K562 (cell line): ENCODE results near the gene SLC1A5. TPM values are rescaled to one million over a fixed set of nuclear protein-coding genes. Genes with fewer than 3 reads are reported as not detected.

Source experiments
- CBX5 ChIP-seq: IDR thresholded peaks from 2 replicates; pipeline ENCODE4 v1.6.1; 2014; ENCODE audit warnings: low read depth, borderline replicate concordance
- EZH2 ChIP-seq: IDR thresholded peaks from 2 replicates; pipeline ENCODE4 v1.6.1; 2012; ENCODE audit warnings: low read depth, mild to moderate bottlenecking, inconsistent platforms, low read length, borderline replicate concordance
- FOXM1 ChIP-seq, 2 experiments: fragments of 450-650 bp in 1 of 2; sonication (generic) in 1 of 2; formaldehyde crosslinking in 1 of 2; IDR thresholded peaks; 2 replicates each; pipeline versions ENCODE4 v1.6.1 to v1.9.0; 2017 to 2022; ENCODE audit warnings: low read depth in 2 of 2, mild to moderate bottlenecking in 2 of 2, missing genetic modification reagents in 1 of 2, moderate library complexity in 1 of 2
- MBD2 ChIP-seq: sonication (generic); IDR thresholded peaks from 2 replicates; pipeline ENCODE4 v1.6.1; 2016; ENCODE audit warnings: low read depth, borderline replicate concordance
- MEF2D ChIP-seq: conservative IDR thresholded peaks from 2 replicates; pipeline ENCODE4 v1.6.1; 2016; ENCODE audit warnings: low read depth, missing genetic modification characterization, missing compliant biosample characterization
- MYBL2 ChIP-seq, 2 experiments: fragments of 450-650 bp in 1 of 2; sonication (generic) in 1 of 2; formaldehyde crosslinking in 1 of 2; IDR thresholded peaks; 2 replicates each; pipeline versions ENCODE4 v1.6.1 to v1.8.1; 2017 to 2022; ENCODE audit warnings: borderline replicate concordance in 1 of 2, inconsistent platforms in 1 of 2, low read depth in 1 of 2, mild to moderate bottlenecking in 1 of 2, missing genetic modification reagents in 1 of 2, moderate library complexity in 1 of 2
- RBM25 ChIP-seq: fragments of 200-400 bp; formaldehyde crosslinking; IDR thresholded peaks from 2 replicates; pipeline ENCODE4 v1.6.1; 2018; ENCODE audit warnings: low read length, low read depth, moderate library complexity; ENCODE audit not compliant: severe bottlenecking
- SRSF7 ChIP-seq: fragments of 200-400 bp; formaldehyde crosslinking; optimal IDR thresholded peaks from 2 replicates; pipeline ENCODE3; 2017; ENCODE audit warnings: mild to moderate bottlenecking, low read depth, low read length
- ZBTB5 ChIP-seq: fragments of 450-650 bp; IDR thresholded peaks from 2 replicates; pipeline ENCODE4 v1.6.1; 2017; ENCODE audit warnings: antibody characterized with exemption
- ZFP91 ChIP-seq: sonication (generic); formaldehyde crosslinking; IDR thresholded peaks from 2 replicates; pipeline ENCODE4 v1.8.0; 2022; ENCODE audit warnings: mild to moderate bottlenecking, missing genetic modification reagents
- ZNF354B ChIP-seq: fragments of 250-450 bp; sonication (Bioruptor Pico); IDR thresholded peaks from 2 replicates; pipeline ENCODE4 v1.4.0; 2020
- ZNF384 ChIP-seq: IDR thresholded peaks from 2 replicates; pipeline ENCODE4 v1.6.1; 2012; ENCODE audit warnings: low read depth, low read length, improper control_type of control experiment
- ZNF395 ChIP-seq: fragments of 200-800 bp; sonication (Bioruptor generic); IDR thresholded peaks from 2 replicates; pipeline ENCODE4 v1.6.1; 2017; ENCODE audit warnings: missing genetic modification characterization, missing compliant biosample characterization
- polyA plus RNA-seq, 8 experiments: library from polyadenylated mRNA; depleted of rRNA in 4 of 8; stranded (reverse) in 5 of 8; unstranded in 3 of 8; fragments of >200 nt; fragmentation: Nextera tagmentation in 2 of 8; fragmentation: Illumina TruSeq in 1 of 8; extraction: Ambion mirVana in 2 of 8; extraction: Trizol in 1 of 8; gene quantifications; 2 replicates each; pipeline versions ENCODE4 v1.2.1 to v1.2.3, GENCODE V29; 2011 to 2014; ENCODE audit warnings: inconsistent platforms in 1 of 8, missing spikeins in 1 of 8
- total RNA-seq, 7 experiments: library from RNA; depleted of rRNA in 6 of 7; stranded (reverse); fragments of >200 nt in 6 of 7; fragmentation: Illumina TruSeq in 2 of 7; extraction: Trizol in 2 of 7; gene quantifications; 2 replicates each; pipeline versions ENCODE4 v1.2.1 to v1.2.3, GENCODE V29; 2011 to 2021; ENCODE audit warnings: low replicate concordance in 1 of 7
- TF ChIP-seq, protein P1 (sequence below): fragments of 450-650 bp; formaldehyde crosslinking; IDR thresholded peaks from 2 replicates; pipeline ENCODE4 v1.4.0; 2022; ENCODE audit warnings: missing genetic modification characterization
- TF ChIP-seq, protein P2 (sequence below), 3 experiments: fragments of 200-800 bp in 1 of 3; fragments of 250-450 bp in 1 of 3; fragments of 450-650 bp in 1 of 3; sonication (Bioruptor Pico) in 1 of 3; sonication (Bioruptor generic) in 1 of 3; formaldehyde crosslinking in 1 of 3; IDR thresholded peaks; 2 replicates each; pipeline versions ENCODE4 v1.6.1 to v1.8.0; 2016 to 2022; ENCODE audit warnings: mild to moderate bottlenecking in 2 of 3, missing genetic modification characterization in 2 of 3, missing compliant biosample characterization in 1 of 3, moderate library complexity in 1 of 3

SLC1A5 gene
- total and polyA plus RNA-seq, 9 of the 15 experiments (the other 6 are each of a cell fraction or from before 2014, with no cell fraction given): 31.2 to 417 (median 134) TPM

DNA sequence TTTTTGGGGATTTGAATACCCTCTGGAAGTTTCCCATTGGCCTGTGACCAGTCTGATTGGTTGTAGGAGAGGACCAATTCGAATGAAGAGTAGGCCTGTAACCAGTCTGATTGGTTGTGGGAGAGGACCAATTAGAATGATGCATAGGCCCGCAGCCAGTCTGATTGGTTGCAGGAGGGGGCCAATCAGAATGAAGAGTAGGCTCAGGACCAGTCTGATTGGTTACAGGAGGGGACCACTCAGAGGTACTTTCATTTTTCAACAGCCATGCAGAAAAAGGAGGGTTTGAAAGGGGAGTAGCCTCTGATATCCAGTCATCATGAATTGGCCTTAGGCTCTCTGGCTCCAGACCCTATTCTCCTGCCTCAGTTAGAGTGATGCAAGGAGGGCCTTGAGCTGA lies 30.4 kb upstream of the SLC1A5 start (continued):
- TF ChIP-seq, protein P1, sequence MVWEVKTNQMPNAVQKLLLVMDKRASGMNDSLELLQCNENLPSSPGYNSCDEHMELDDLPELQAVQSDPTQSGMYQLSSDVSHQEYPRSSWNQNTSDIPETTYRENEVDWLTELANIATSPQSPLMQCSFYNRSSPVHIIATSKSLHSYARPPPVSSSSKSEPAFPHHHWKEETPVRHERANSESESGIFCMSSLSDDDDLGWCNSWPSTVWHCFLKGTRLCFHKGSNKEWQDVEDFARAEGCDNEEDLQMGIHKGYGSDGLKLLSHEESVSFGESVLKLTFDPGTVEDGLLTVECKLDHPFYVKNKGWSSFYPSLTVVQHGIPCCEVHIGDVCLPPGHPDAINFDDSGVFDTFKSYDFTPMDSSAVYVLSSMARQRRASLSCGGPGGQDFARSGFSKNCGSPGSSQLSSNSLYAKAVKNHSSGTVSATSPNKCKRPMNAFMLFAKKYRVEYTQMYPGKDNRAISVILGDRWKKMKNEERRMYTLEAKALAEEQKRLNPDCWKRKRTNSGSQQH (CRISPR knock-in tag): no peak
- peak; percentile 20; the same call in 1 of the 2 replicates for TF ChIP-seq MYBL2 (IDR thresholded peaks at IDR 0.05; ENCODE audit: low read depth)
- no peak for TF ChIP-seq MYBL2 (CRISPR knock-in tag; IDR thresholded peaks at IDR 0.05; ENCODE audit: borderline replicate concordance)
- 0 out of 2 replicates have a peak, but pooled peaks have one; percentile 50 for TF ChIP-seq ZNF395 (CRISPR knock-in tag)
- TF ChIP-seq ZBTB5: peak; percentile 63; the same call in 1 of the 2 replicates
- peak; percentile 88 for TF ChIP-seq MBD2
- no peak for TF ChIP-seq ZNF354B (CRISPR knock-in tag)
- TF ChIP-seq ZFP91 (CRISPR knock-in tag): no peak
- 0 out of 2 replicates have a peak, but pooled peaks have one; percentile 55 for TF ChIP-seq EZH2
- peak; percentile 43; the same call in 1 of the 2 replicates for TF ChIP-seq MEF2D (tag)
- TF ChIP-seq CBX5: no peak
- TF ChIP-seq, protein P2, sequence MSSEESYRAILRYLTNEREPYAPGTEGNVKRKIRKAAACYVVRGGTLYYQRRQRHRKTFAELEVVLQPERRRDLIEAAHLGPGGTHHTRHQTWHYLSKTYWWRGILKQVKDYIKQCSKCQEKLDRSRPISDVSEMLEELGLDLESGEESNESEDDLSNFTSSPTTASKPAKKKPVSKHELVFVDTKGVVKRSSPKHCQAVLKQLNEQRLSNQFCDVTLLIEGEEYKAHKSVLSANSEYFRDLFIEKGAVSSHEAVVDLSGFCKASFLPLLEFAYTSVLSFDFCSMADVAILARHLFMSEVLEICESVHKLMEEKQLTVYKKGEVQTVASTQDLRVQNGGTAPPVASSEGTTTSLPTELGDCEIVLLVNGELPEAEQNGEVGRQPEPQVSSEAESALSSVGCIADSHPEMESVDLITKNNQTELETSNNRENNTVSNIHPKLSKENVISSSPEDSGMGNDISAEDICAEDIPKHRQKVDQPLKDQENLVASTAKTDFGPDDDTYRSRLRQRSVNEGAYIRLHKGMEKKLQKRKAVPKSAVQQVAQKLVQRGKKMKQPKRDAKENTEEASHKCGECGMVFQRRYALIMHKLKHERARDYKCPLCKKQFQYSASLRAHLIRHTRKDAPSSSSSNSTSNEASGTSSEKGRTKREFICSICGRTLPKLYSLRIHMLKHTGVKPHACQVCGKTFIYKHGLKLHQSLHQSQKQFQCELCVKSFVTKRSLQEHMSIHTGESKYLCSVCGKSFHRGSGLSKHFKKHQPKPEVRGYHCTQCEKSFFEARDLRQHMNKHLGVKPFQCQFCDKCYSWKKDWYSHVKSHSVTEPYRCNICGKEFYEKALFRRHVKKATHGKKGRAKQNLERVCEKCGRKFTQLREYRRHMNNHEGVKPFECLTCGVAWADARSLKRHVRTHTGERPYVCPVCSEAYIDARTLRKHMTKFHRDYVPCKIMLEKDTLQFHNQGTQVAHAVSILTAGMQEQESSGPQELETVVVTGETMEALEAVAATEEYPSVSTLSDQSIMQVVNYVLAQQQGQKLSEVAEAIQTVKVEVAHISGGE (CRISPR knock-in tag; IDR thresholded peaks at IDR 0.05): 0 out of 6 replicates have a peak, but pooled peaks of 1 of the 3 experiments have one; percentile 48
- TF ChIP-seq FOXM1 (IDR thresholded peaks at IDR 0.05; ENCODE audit: low read depth): 0 out of 2 replicates have a peak, but pooled peaks have one; percentile 44
- TF ChIP-seq FOXM1 (CRISPR knock-in tag; IDR thresholded peaks at IDR 0.05; ENCODE audit: low read depth): no peak
- no peak for TF ChIP-seq ZNF384
- peak; percentile 94 for TF ChIP-seq RBM25
- TF ChIP-seq SRSF7: no peak
